K562 (cell line): Measurements from ENCODE around the gene METAP1D. TPM values are rescaled to one million over a fixed set of nuclear protein-coding genes. Genes with fewer than 3 reads are reported as not detected.

Source experiments
- CCAR2 ChIP-seq: fragments of 200-400 bp; formaldehyde crosslinking; IDR thresholded peaks from 2 replicates; pipeline ENCODE4 v1.6.1; 2017; ENCODE audit warnings: mild to moderate bottlenecking, low read depth, low read length
- EGR1 ChIP-seq: fragments of 450-650 bp; conservative IDR thresholded peaks from 2 replicates; pipeline ENCODE4 v1.6.1; 2017; ENCODE audit warnings: mild to moderate bottlenecking
- NELFE ChIP-seq: IDR thresholded peaks from 2 replicates; pipeline ENCODE4 v1.6.1; 2011; ENCODE audit warnings: mild to moderate bottlenecking; ENCODE audit not compliant: insufficient read depth, insufficient read length
- NFE2L1 ChIP-seq: fragments of 450-650 bp; IDR thresholded peaks from 2 replicates; pipeline ENCODE4 v1.6.1; 2016; ENCODE audit warnings: missing genetic modification characterization, low read depth, mild to moderate bottlenecking, missing compliant biosample characterization, moderate library complexity, borderline replicate concordance
- RUNX1 ChIP-seq: sonication (generic); IDR thresholded peaks from 2 replicates; pipeline ENCODE4 v1.6.1; 2016; ENCODE audit warnings: antibody characterized with exemption, low read depth
- SIX5 ChIP-seq, 2 experiments: IDR thresholded peaks; 2 replicates each; pipeline ENCODE4 v1.6.1; 2011; ENCODE audit warnings: low read length in 2 of 2, borderline replicate concordance in 1 of 2, low read depth in 1 of 2, mild to moderate bottlenecking in 1 of 2, moderate library complexity in 1 of 2; ENCODE audit not compliant: insufficient read depth in 1 of 2
- TBP ChIP-seq: optimal IDR thresholded peaks from 2 replicates; pipeline ENCODE3; 2011; ENCODE audit warnings: low read depth, low read length, improper control_type of control experiment
- U2AF2 ChIP-seq: fragments of 200-400 bp; formaldehyde crosslinking; optimal IDR thresholded peaks from 2 replicates; pipeline ENCODE3; 2017; ENCODE audit warnings: low read depth, mild to moderate bottlenecking, low read length
- ZNF165 ChIP-seq: fragments of 250-450 bp; sonication (Bioruptor Pico); IDR thresholded peaks from 2 replicates; pipeline ENCODE4 v1.4.0; 2020; ENCODE audit warnings: borderline replicate concordance
- ZNF696 ChIP-seq: fragments of 250-450 bp; sonication (Bioruptor Pico); conservative IDR thresholded peaks from 2 replicates; pipeline ENCODE4 v1.4.0; 2020; ENCODE audit warnings: mild to moderate bottlenecking, moderate library complexity
- polyA plus RNA-seq, 8 experiments: library from polyadenylated mRNA; depleted of rRNA in 4 of 8; stranded (reverse) in 5 of 8; unstranded in 3 of 8; fragments of >200 nt; fragmentation: Nextera tagmentation in 2 of 8; fragmentation: Illumina TruSeq in 1 of 8; extraction: Ambion mirVana in 2 of 8; extraction: Trizol in 1 of 8; gene quantifications; 2 replicates each; pipeline versions ENCODE4 v1.2.1 to v1.2.3, GENCODE V29; 2011 to 2014; ENCODE audit warnings: inconsistent platforms in 1 of 8, missing spikeins in 1 of 8
- total RNA-seq, 7 experiments: library from RNA; depleted of rRNA in 6 of 7; stranded (reverse); fragments of >200 nt in 6 of 7; fragmentation: Illumina TruSeq in 2 of 7; extraction: Trizol in 2 of 7; gene quantifications; 2 replicates each; pipeline versions ENCODE4 v1.2.1 to v1.2.3, GENCODE V29; 2011 to 2021; ENCODE audit warnings: low replicate concordance in 1 of 7
- TF ChIP-seq, protein P1 (sequence below): sonication (generic); formaldehyde crosslinking; IDR thresholded peaks from 2 replicates; pipeline ENCODE4 v1.8.1; 2023; ENCODE audit warnings: mild to moderate bottlenecking, missing genetic modification reagents
- TF ChIP-seq, protein P2 (sequence below): fragments of 450-650 bp; formaldehyde crosslinking; IDR thresholded peaks from 2 replicates; pipeline ENCODE4 v1.4.0; 2020; ENCODE audit warnings: mild to moderate bottlenecking, moderate library complexity

METAP1D gene
- total and polyA plus RNA-seq, 9 of the 15 experiments (the other 6 are each of a cell fraction or from before 2014, with no cell fraction given) = 8.0 to 23.4 (median 15.7) TPM

DNA sequence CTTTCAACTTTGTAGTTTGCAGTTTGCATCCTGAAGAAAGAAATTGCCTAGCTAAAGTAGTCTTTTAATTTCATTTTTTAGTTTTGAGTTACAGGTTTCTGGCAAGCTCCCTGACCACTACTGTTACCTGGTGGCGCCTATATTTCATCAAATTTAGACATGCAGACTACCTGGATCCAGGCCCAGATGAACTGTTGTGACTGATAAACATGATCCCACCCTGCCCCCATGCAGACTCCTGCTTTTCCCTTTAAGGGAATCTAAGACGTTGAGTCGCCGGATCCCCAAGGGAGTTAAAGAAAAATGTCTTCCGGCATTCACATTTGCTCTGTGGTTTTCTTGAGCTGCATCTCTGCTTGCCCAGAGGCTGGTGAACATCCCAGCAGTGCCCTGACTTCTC is 22.2 kb downstream of the METAP1D start (continued):
- TF ChIP-seq, protein P1, sequence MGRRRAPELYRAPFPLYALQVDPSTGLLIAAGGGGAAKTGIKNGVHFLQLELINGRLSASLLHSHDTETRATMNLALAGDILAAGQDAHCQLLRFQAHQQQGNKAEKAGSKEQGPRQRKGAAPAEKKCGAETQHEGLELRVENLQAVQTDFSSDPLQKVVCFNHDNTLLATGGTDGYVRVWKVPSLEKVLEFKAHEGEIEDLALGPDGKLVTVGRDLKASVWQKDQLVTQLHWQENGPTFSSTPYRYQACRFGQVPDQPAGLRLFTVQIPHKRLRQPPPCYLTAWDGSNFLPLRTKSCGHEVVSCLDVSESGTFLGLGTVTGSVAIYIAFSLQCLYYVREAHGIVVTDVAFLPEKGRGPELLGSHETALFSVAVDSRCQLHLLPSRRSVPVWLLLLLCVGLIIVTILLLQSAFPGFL = no peak
- TF ChIP-seq RUNX1 (no peak), ZNF165 (CRISPR knock-in tag) (no peak), TBP (no peak), EGR1 (no peak), NELFE (no peak), NFE2L1 (tag) (no peak), CCAR2 (no peak), SIX5 (IDR thresholded peaks at IDR 0.05; ENCODE audit: borderline replicate concordance in 1 of 2, insufficient read depth in 1 of 2, low read depth in 1 of 2, low read length in 2 of 2) (no peak), U2AF2 (no peak), ZNF696 (no peak)
- TF ChIP-seq, protein P2, sequence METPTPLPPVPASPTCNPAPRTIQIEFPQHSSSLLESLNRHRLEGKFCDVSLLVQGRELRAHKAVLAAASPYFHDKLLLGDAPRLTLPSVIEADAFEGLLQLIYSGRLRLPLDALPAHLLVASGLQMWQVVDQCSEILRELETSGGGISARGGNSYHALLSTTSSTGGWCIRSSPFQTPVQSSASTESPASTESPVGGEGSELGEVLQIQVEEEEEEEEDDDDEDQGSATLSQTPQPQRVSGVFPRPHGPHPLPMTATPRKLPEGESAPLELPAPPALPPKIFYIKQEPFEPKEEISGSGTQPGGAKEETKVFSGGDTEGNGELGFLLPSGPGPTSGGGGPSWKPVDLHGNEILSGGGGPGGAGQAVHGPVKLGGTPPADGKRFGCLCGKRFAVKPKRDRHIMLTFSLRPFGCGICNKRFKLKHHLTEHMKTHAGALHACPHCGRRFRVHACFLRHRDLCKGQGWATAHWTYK = 0 out of 2 replicates have a peak, but pooled peaks have one; percentile 45
- TF ChIP-seq, all 486 proteins: peak for 14
